Activated naive CD4-positive, alpha-beta T cell treated with Interleukin-2 at 50 U/mL for 16 hours (primary cell): Measurements from ENCODE around the gene POC5.
"Not testable (repeated sequence)": the region's sequence is repeated elsewhere in the genome, so short reads cannot be mapped to it uniquely, and the experiment has no call there.

Experiments used
- DNase-seq: peaks from one replicate; pipeline ENCODE4 v3.0.0-alpha.2; 2020

Gene POC5

GRCh38 chr5:75717082-75717922 lies at the start of gene POC5:
Gene POC5 (minus strand): TSS chr5:75717437. CDS start chr5:75712937, 4,500 bp downstream.
- peak; percentile 99 for DNase-seq

DNA sequence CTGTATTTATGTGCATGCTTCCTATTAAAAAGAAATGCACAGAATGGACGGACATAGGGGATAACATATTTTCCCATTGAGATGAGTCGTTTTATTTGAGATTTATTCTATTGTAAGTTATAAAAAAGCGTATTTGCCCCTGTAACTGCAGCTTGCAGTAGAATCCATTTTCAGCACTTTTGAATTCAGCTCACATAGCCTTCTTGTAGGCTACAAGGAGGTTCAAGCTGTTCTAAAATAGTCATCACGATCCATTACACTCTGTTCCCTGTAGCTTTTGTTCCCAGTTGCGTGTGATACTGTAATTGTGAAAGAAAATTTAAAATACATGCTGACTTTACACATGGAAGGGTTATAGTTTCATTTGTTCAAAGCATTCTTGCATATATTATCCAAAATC lies 40.9 kb upstream of the POC5 start:
- no peak for DNase-seq

- DNase-seq = no peak
These were observed 39.7 kb upstream of the POC5 start for GRCh38 chr5:75756981-75757380.

DNA sequence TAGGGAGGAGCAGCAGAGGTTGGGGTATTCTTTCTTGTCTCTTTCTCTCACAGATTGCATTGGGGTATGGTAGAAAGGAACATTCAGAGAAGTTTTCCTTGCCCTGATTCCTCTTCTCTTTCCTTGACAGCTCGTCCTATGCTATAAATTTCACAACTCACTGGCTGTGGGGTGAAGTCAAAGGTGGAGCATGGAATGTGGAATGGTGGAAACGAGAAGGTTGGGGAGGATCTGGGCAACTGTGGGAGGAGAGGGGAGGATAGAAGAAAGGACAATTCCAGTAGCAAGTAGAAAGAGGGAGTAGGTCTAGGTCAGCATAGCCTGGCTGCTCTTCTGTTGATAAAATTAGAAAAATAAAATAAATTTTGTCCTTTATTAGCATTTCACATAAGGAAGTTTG lies 39.0 kb upstream of the POC5 start:
- no peak for DNase-seq

DNA sequence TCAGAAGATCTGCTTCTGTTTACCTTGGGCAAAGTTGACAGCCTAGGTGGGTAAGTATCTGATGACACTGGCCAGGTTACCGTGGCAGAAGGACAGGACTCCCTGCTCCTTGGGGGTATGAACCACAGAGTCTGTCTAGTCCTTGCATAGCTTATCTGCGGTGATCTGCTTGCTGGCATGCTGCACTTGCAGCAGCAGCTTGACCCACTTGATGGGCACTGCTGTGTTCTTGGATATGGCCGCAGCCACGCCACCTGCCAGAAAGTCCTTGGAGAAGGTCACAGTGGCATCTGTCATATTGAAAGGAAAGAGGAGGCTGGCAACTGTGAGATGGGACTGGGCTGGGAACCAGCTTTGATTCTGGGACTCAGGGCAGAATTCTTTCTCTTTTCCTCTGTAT lies 35.9 kb upstream of the POC5 start:
- DNase-seq = no peak

DNA sequence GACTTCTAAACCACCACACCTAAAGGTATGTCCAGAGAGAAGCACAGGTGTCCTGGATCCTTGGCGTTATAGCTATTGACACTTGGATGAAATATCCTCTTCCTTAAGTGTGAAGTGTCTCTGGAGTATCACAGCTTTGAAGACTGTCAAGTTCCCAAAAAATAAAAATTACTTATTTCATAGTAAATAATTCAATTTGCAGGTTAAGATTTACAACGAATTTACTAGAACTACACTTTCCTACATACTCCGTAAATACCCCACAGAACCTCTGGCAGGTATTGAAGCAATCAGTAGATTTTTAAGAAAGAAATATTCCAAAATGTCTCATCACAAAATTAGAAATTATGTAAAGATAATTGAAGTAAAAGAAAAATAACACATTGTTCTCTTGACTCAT lies 27.1 kb upstream of the POC5 start:
- no peak for DNase-seq

DNA sequence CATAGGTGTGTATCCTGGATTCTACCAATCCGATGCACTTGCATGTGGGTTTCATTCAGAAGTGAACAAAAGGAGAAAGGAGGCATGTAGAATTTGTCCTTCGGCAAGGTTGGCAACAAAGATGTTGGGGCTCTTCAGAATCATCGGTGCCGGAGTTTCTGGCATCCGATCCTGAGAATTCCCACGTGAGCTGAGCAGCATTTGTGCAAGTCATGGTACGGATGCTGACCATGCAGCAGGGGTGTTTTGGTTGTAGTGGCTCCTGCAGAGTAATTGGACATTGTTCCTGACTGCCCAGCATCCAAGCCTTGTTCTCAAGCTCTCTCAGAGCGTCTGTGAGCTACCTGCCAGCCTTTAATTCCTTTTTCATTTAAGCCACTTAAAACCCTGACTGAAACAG lies 19.0 kb upstream of the POC5 start:
- no peak for DNase-seq

DNA sequence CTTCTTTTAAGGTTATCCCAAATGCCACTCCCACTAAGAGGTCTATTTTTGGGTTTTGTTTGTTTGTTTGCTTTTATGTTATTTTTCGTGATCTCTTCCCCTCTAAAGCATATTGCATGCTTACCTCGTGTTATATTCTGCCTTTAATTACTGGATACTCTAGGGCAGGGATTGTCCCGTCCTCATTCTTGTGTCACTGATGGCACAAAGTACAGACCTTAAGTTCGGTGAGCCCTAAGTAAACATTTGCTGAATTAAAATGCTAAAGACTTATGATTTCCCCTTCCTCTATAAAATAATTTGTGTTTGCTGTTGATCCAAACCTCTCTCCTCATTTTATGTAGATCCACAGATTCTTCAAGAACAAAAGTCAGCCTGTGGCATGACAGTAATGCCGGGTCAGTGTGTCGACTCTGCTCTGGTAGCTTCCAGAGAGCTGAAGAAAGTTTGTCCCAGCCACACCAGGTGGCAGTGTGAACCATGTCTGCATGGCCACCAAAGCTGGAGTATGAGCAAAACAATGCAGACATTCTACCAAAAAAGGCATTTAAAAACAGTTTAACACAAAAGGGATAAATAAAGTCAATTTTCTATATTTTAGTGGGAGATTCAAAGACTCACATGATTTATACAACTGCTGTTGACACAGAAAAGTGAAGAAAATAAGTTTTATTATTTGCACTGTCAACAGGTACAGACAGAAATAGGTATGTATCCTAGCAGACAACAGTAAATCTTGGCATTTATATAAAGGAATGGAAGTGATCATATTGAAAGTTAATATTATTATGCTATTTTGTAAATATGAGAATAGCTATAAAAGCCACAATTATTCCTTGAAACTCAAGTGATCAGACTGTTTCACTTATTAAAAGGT lies 17.9 kb upstream of the POC5 start:
- DNase-seq = peak; percentile 11

DNA sequence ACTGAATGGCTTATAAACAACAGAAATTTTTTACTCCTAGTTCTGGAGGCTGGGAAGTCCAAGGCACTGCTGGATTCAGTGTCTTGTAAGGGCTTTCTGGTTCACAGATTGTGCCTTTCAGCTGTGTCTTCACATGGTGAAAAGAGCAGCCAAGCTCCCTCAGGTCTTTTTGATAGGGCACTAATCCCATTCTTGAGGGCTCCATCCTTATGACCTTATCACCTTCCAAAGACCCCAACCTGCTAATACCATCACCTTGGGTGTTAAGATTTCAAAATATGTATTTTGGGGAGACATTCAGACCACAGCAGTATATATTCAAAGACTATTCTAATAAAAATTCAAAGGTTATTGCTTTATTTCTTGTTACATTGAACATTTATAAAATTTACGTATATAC lies 16.5 kb upstream of the POC5 start:
- DNase-seq = no peak

- not testable (repeated sequence) for DNase-seq
These were observed 14.3 kb upstream of the POC5 start for GRCh38 chr5:75731515-75731914.

GRCh38 chr5:75729321-75729720 lies 12.1 kb upstream of the POC5 start:
- DNase-seq = no peak

DNA sequence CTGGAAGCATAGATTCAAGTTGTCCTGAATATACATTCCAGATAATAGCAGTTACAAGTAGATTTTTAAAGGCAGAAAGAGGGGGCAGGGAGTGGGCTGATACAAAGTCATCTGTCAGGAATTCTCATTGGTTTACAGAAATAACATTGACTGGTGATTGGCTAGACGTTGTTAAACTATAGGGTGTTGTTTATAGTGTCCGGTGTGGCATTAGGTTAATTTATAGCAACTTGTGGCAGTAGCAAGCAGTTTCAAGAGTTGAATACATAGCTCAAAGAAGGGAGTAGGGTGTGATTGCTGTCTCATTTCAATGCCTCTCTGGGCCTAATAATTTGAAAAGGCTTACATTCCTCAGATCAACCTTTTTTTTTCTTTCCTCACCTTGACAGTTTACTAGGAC lies 10.7 kb upstream of the POC5 start:
- no peak for DNase-seq

DNA sequence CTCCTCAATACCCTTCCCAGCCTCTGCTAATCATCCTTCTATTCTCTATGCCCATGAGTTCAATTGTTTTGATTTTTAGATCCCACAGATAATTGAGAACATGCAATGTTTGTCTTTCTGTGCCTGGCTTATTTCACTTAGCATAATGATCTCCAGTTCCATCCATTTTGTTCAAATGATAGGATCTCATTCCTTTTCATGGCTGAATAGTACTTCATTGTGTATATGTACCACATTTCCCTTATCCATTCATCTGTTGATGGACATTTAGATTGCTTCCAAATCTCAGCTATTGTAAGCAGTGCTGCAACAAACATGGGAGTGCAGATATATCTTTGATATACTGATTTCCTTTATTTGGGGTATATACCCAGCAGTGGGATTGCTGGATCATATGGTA lies 9.0 kb upstream of the POC5 start:
- DNase-seq = not testable (repeated sequence)

- no peak for DNase-seq
These were observed 6.1 kb upstream of the POC5 start for GRCh38 chr5:75723378-75723777.

DNA sequence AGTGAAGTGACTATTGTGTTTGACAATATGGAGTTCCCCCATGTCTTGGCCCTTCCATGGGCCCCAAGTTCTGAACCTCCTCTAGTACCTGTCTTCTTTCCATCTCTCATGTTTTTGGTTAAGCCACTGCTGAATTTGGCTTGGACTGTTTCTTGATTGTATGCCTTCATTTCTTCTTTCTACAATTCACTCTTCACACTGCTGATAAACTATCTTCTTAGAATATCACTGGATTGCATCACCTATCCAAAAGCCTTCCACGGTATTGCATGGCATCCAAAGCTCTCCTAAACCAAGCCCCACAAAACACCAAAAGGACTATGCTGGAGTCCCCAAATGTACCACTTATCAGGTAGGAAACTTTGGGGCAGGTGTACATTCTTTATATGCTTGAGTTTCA lies 4.3 kb upstream of the POC5 start:
- no peak for DNase-seq

DNA sequence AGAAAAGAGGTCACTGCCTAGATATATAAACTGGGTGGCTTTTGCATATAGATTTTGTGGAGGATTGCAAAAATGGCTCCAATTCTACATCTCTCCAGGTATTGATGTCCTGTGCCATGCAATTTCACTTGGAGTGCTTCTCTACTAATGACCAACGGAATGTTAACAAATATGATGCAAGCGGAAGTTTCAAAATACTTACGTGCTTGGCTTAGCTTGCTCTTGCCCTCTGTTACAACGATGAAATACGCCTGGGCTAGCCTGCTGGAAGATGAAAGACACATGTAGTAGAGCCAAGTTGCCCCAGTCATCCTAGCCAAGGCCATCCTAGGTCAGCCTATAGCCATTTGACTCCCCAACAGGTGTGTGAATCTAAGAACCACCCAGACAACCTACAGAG lies 3.6 kb upstream of the POC5 start:
- no peak for DNase-seq

DNA sequence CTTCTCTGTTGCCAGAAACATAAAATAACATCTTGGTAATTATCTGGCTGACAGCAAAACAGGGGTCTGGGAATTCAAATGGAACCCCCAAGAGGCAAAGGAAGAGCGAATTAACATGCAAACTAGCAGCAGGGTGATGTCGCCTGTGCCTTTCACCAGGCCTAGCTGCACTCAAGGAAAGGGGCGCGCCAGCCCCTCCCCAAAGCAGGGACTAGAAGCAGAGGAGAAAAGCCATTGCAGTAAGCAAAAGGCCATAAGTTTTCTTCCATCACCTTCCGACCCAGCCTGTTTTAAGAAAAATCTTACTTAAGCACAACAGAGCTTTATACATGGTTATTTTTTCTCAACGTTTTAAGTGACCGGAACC lies 539 bp downstream of the POC5 start:
- no peak for DNase-seq

DNA sequence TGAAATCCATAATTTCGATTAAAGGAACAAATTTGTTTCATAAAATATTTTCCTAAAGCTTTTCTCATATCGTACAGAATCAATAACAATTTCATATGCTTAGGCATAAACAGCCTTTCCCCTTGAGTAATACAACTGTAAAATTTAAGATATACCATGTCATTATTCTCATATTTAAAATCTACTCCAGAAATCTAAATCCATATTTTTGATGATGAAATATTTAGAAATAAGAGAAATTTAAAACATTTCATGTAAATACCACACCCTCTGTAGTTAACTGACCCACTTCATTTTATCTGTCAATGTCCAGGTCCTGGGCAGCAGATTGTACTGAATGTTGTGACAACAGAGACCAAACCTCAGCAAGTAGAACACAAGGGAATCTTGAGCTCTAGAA lies 5.1 kb downstream of the POC5 start:
- DNase-seq = no peak

DNA sequence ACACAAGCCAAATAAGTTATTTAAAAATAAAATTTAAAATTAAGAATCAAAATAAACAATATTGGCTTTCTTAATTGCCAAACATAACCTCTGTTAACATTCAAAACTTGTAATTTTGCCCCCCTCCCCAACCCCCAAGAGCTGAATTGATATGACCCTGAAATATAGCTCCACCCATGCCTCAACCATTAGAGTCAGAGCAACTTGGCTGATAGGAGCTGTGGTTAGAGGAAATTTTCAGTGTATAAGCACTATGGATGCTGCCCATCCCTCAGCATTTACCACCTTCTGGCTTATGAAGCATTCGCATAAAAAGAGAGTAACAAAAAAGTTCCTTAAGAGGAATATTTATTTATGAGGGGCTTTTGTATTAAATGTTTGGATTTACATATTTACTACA lies 6.1 kb downstream of the POC5 start:
- no peak for DNase-seq

DNA sequence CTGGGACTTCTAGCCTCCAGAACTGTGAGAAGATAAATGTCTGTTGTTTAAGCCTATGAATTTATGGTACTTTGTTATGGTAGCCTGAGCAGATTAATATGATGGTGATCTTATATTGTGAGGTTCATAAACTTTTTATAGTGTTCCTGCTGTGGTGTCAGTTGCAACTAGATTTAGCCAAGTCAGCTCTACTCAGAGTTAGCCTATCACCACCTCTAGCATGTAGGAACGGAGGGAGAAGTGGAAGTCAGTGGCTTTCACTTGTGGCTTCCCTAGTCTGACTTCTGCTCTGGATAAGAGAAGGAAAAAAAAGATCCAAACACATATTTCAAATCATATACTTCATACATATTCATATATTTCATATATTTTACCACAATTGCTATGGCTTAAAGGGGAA lies 6.6 kb downstream of the POC5 start:
- no peak for DNase-seq

DNA sequence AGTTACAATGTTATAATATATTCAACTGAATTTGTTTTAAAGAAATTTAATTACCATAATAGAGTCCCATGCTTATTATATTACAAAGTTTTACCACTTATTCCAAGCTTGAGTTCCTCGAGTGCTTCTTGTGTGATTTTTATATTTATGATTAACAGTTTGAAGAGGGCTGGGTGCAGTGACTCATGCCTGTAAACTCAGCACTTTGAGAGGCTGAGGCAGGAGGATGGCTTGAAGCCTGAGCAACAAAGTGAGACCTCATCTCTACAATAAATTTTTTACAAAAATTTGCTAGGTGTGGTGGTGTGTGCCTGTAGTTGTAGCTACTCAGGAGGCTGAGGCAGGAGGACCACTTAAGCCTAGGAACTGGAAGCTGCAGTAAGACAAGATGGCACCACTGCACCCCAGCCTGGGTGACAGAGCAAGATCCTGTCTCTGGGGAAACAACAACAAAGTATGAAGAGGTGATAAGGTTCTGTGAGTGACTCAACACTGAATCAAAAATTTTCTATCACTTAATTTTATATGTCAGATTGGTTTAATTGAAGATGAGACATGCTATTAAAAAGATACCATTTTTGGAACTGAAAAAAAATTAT lies 9.2 kb downstream of the POC5 start:
- DNase-seq = no peak

- no peak for DNase-seq
These were observed 10.5 kb downstream of the POC5 start for GRCh38 chr5:75706775-75707174.

GRCh38 chr5:75706016-75706415 lies 11.2 kb downstream of the POC5 start:
- no peak for DNase-seq

GRCh38 chr5:75701856-75702255 lies 15.4 kb downstream of the POC5 start:
- DNase-seq = no peak
